HL-60 (cell line): ENCODE measurements around the gene GNG7.
"Not testable (repeated sequence)": the region's sequence is repeated elsewhere in the genome, so short reads cannot be mapped to it uniquely, and the experiment has no call there.

Source experiments
- DNase-seq, 2 experiments: peaks; one replicate each; pipeline ENCODE4 v3.0.0-alpha.2; 2010 to 2020; ENCODE audit warnings: low read depth in 1 of 2, low spot score in 1 of 2
- H3K27ac ChIP-seq: fragments of 250-450 bp; sonication (Bioruptor Pico); replicated peaks from 2 replicates; pipeline ENCODE4 v1.5.1; 2020; ENCODE audit warnings: mild to moderate bottlenecking, moderate library complexity
- H3K27me3 ChIP-seq: fragments of 250-450 bp; sonication (Bioruptor Pico); 2 replicates; pipeline ENCODE4 v1.5.1; 2021; ENCODE audit warnings: mild to moderate bottlenecking, moderate library complexity; ENCODE audit not compliant: insufficient read depth, poor library complexity, severe bottlenecking
- H3K4me3 ChIP-seq: replicated peaks from 2 replicates; pipeline ENCODE4 v1.5.1; 2011; ENCODE audit warnings: mild to moderate bottlenecking, control low read depth, low read length; ENCODE audit not compliant: insufficient read depth
- CTCF ChIP-seq: IDR thresholded peaks from one replicate; pipeline ENCODE4 v1.5.1; 2011; ENCODE audit warnings: low read length, control low read depth, inconsistent platforms; ENCODE audit not compliant: insufficient read depth
- GABPA ChIP-seq: IDR thresholded peaks from 2 replicates; pipeline ENCODE4 v1.6.1; 2012; ENCODE audit warnings: low read depth
- POLR2AphosphoS5 ChIP-seq: IDR thresholded peaks from 2 replicates; pipeline ENCODE4 v1.6.1; 2012; ENCODE audit warnings: low read depth
- REST ChIP-seq: IDR thresholded peaks from 2 replicates; pipeline ENCODE4 v1.6.1; 2012; ENCODE audit warnings: low read depth; ENCODE audit not compliant: insufficient replicate concordance
- SPI1 ChIP-seq: IDR thresholded peaks from 2 replicates; pipeline ENCODE4 v1.6.1; 2012; ENCODE audit warnings: low read depth, mild to moderate bottlenecking, borderline replicate concordance

GNG7 gene

GRCh38 chr19:2524361-2524839 is 178.1 kb downstream of the GNG7 start:
- no peak overlapping the region for H3K27ac ChIP-seq
- DNase-seq = no peak
- no peak overlapping the region for H3K4me3 ChIP-seq
- no peak for TF ChIP-seq SPI1
- TF ChIP-seq GABPA = no peak
- TF ChIP-seq CTCF = no peak
- TF ChIP-seq REST = no peak
- TF ChIP-seq POLR2AphosphoS5 = no peak
- H3K27me3 ChIP-seq = no peaks in the 10 kb centered on the region

- Histone ChIP-seq H3K27me3 (no peaks in the 10 kb centered on the region), H3K4me3 (no peak overlapping the region), H3K27ac (no peak overlapping the region)
- DNase-seq = no peak
- TF ChIP-seq GABPA (no peak), POLR2AphosphoS5 (no peak), SPI1 (no peak), CTCF (no peak), REST (no peak)
Observed at GRCh38 chr19:2523630-2524311, 178.7 kb downstream of the GNG7 start.

- H3K27ac ChIP-seq = no peak overlapping the region
- H3K4me3 ChIP-seq = no peak overlapping the region
- no peak for DNase-seq
- TF ChIP-seq CTCF (no peak), REST (no peak), SPI1 (no peak), GABPA (no peak)
- H3K27me3 ChIP-seq = no peaks in the 10 kb centered on the region
Observed at GRCh38 chr19:2519482-2519881, 183.0 kb downstream of the GNG7 start.

GRCh38 chr19:2518856-2519255 is 183.6 kb downstream of the GNG7 start:
- not testable (repeated sequence) for H3K4me3 ChIP-seq, H3K27me3 ChIP-seq, DNase-seq, H3K27ac ChIP-seq
